ENCODE data around the gene EFTUD2. TPM values are rescaled to one million over a fixed set of nuclear protein-coding genes. Genes with fewer than 3 reads are reported as not detected.
A peak's percentile ranks its signal among the peaks of the same experiment; 100 is the strongest.

Gene EFTUD2
- total and polyA plus RNA-seq, 2 of the 13 experiments (the other 11 are each of a cell fraction or from before 2014, with no cell fraction given): 111 to 137 TPM

DNA sequence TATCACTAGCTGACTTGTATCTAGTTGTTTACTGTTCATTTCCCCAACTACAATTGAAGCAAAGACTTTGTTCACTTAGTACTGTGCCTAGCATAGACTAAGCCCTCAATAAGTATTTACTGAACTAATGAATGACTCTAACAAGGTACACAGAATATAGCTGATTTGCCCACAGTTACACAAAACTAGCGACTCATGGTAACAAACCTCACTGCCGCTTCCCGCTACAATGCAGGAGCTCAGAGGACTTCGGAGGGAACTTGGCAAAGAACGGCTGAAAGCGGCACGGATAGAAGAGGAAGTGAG, 524 bp downstream of the EFTUD2 start:
- Histone ChIP-seq H3K9ac (ENCODE audit: insufficient read depth, low read depth, low read length) (peak overlapping the region; percentile 90), H3K4me2 (ENCODE audit: low read depth, low read length) (peak overlapping the region; percentile 99), H2AFZ (ENCODE audit: low read length) (peak overlapping the region; percentile 38), H3K9me3 (ENCODE audit: low read length) (no peaks in the 10 kb centered on the region), H3K36me3 (replicated peaks in 1 of 2; ENCODE audit: control insufficient read depth in 1 of 2, insufficient read depth in 2 of 2, low read length in 2 of 2) (peaks cover 4 to 16% of the 10 kb centered on the region in 2 experiments), H3K4me3 (replicated peaks in 1 of 3; ENCODE audit: insufficient read depth in 1 of 3, low read depth in 2 of 3, low read length in 3 of 3) (peak overlapping the region; percentile 79 to 94 (median 87)), H3K4me1 (ENCODE audit: insufficient read depth, low read length) (peaks cover 26% of the 10 kb centered on the region), H3K27me3 (ENCODE audit: control insufficient read depth in 1 of 2, insufficient read depth in 2 of 2, low read length in 2 of 2) (no peaks in the 10 kb centered on the region; a peak in 1 of 5 replicates), H3K27ac (ENCODE audit: extremely low read length, insufficient read depth, low read length) (peak overlapping the region; percentile 89), H4K20me1 (ENCODE audit: insufficient read depth, low read length) (no peaks in the 10 kb centered on the region), H3K79me2 (ENCODE audit: insufficient read depth, low read length) (peaks cover 33% of the 10 kb centered on the region)
- BruUV-seq (replicated peaks): TSS peak; percentile 92
- WGBS (ENCODE audit: low lambda C conversion rate): 0% methylated on average over 7 of the region's 7 CpGs
- intact Hi-C loops (cut with micrococcal nuclease; ENCODE audit: unreplicated experiment) (no loop called here), in situ Hi-C loops (cut with HindIII; ENCODE audit: extremely low pct_ligation_motif_present, low pct_unique_long_range_greater_than_20kb) (no loop called here)
- ATAC-seq (no peak), DNase-seq (ENCODE audit: low spot score) (peak; percentile 60), FAIRE-seq (no peak)
- ChIA-PET CTCF (ENCODE audit: low intra/inter-chr PET ratio, low total read pairs) (no interaction called here), POLR2A (interaction anchor here (0.6 to 1.9 kb wide), 12 partner anchors 10 to 535 kb away, joined by 3 to 11 read pairs (median 6); partner anchors contain the start of genes CCDC43, FAM171A2, HEXIM1 and HEXIM2)
- TF ChIP-seq, protein P1, sequence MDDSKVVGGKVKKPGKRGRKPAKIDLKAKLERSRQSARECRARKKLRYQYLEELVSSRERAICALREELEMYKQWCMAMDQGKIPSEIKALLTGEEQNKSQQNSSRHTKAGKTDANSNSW (CRISPR knock-in tag; IDR thresholded peaks at IDR 0.05; ENCODE audit: borderline replicate concordance): 0 out of 2 replicates have a peak, but pooled peaks have one; percentile 15
- TF ChIP-seq ESRRA (CRISPR knock-in tag; IDR thresholded peaks at IDR 0.05; ENCODE audit: low read depth) (no peak), ZNF24 (IDR thresholded peaks at IDR 0.05) (peak; percentile 71), GABPA (IDR thresholded peaks at IDR 0.05; ENCODE audit: low read depth, low read length) (peak; percentile 49), GABPA (CRISPR knock-in tag; IDR thresholded peaks at IDR 0.05; ENCODE audit: low read depth) (no peak), KAT7 (CRISPR knock-in tag; IDR thresholded peaks at IDR 0.05; ENCODE audit: borderline replicate concordance) (no peak), ELF3 (CRISPR knock-in tag; IDR thresholded peaks at IDR 0.05) (no peak), ZMAT3 (CRISPR knock-in tag; conservative IDR thresholded peaks at IDR 0.05) (no peak), FOXP1 (IDR thresholded peaks at IDR 0.05) (no peak), FOXP1 (CRISPR knock-in tag; IDR thresholded peaks at IDR 0.05) (no peak), SETDB1 (CRISPR knock-in tag; IDR thresholded peaks at IDR 0.05; ENCODE audit: borderline replicate concordance) (no peak), RFX1 (IDR thresholded peaks at IDR 0.05) (no peak)
- TF ChIP-seq, protein P2, sequence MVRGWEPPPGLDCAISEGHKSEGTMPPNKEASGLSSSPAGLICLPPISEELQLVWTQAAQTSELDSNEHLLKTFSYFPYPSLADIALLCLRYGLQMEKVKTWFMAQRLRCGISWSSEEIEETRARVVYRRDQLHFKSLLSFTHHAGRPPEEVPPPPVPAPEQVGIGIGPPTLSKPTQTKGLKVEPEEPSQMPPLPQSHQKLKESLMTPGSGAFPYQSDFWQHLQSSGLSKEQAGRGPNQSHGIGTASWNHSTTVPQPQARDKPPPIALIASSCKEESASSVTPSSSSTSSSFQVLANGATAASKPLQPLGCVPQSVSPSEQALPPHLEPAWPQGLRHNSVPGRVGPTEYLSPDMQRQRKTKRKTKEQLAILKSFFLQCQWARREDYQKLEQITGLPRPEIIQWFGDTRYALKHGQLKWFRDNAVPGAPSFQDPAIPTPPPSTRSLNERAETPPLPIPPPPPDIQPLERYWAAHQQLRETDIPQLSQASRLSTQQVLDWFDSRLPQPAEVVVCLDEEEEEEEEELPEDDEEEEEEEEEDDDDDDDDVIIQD (CRISPR knock-in tag; IDR thresholded peaks at IDR 0.05; ENCODE audit: low read depth): no peak
- TF ChIP-seq, protein P3, sequence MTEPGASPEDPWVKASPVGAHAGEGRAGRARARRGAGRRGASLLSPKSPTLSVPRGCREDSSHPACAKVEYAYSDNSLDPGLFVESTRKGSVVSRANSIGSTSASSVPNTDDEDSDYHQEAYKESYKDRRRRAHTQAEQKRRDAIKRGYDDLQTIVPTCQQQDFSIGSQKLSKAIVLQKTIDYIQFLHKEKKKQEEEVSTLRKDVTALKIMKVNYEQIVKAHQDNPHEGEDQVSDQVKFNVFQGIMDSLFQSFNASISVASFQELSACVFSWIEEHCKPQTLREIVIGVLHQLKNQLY (CRISPR knock-in tag; IDR thresholded peaks at IDR 0.05): no peak
- TF ChIP-seq, protein P4, sequence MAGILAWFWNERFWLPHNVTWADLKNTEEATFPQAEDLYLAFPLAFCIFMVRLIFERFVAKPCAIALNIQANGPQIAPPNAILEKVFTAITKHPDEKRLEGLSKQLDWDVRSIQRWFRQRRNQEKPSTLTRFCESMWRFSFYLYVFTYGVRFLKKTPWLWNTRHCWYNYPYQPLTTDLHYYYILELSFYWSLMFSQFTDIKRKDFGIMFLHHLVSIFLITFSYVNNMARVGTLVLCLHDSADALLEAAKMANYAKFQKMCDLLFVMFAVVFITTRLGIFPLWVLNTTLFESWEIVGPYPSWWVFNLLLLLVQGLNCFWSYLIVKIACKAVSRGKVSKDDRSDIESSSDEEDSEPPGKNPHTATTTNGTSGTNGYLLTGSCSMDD (CRISPR knock-in tag; IDR thresholded peaks at IDR 0.05): no peak
- TF ChIP-seq, protein P5, sequence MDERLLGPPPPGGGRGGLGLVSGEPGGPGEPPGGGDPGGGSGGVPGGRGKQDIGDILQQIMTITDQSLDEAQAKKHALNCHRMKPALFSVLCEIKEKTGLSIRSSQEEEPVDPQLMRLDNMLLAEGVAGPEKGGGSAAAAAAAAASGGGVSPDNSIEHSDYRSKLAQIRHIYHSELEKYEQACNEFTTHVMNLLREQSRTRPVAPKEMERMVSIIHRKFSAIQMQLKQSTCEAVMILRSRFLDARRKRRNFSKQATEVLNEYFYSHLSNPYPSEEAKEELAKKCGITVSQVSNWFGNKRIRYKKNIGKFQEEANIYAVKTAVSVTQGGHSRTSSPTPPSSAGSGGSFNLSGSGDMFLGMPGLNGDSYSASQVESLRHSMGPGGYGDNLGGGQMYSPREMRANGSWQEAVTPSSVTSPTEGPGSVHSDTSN (CRISPR knock-in tag; IDR thresholded peaks at IDR 0.05): no peak
- TF ChIP-seq, protein P6, sequence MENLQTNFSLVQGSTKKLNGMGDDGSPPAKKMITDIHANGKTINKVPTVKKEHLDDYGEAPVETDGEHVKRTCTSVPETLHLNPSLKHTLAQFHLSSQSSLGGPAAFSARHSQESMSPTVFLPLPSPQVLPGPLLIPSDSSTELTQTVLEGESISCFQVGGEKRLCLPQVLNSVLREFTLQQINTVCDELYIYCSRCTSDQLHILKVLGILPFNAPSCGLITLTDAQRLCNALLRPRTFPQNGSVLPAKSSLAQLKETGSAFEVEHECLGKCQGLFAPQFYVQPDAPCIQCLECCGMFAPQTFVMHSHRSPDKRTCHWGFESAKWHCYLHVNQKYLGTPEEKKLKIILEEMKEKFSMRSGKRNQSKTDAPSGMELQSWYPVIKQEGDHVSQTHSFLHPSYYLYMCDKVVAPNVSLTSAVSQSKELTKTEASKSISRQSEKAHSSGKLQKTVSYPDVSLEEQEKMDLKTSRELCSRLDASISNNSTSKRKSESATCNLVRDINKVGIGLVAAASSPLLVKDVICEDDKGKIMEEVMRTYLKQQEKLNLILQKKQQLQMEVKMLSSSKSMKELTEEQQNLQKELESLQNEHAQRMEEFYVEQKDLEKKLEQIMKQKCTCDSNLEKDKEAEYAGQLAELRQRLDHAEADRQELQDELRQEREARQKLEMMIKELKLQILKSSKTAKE (CRISPR knock-in tag; IDR thresholded peaks at IDR 0.05; ENCODE audit: borderline replicate concordance): no peak
